ENCODE results near the gene CLMP. TPM values are rescaled to one million over a fixed set of nuclear protein-coding genes. Genes with fewer than 3 reads are reported as not detected.
"Not testable (repeated sequence)": the region's sequence is repeated elsewhere in the genome, so short reads cannot be mapped to it uniquely, and the experiment has no call there.

CLMP gene
- total and polyA plus RNA-seq, 4 donors = 0.12 to 1.3 (median 0.35) TPM

DNA sequence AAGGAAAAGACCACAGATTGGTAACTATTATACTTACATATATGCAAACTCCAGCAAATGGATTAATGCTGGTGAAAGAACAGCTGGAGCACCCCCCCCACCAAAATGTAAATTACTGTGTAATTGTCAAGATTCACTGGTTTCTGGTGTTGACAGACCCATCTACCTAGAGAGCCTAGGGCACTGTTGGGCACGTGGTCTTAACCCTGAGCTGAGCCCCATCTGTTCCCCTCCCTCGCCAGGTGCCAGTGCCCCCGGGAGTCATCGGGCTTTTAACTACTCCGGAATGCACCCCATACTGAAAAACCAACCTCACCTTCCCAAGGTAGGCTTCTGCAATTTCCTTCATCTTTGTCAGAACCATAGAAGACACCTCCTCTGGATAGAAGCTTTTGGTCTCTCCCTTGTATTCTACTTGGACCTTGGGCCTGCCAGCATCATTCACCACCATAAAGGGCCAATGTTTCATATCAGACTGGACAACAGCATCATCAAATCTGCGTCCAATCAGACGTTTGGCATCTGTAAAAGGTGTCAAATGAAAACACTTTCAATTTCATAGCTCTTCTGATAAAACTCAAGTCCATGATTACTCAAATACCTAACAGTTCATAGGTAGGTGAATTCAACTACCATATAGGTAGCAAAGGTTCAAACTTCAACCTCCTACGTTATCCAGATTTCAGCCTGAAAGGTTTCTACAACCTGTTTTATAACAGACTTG is 134.6 kb downstream of the CLMP start:
- peaks cover 3 to 34% (median 24%) of the 10 kb centered on the region in 4 donors for H3K4me1 ChIP-seq (ENCODE audit: control insufficient read depth in 4 of 4, insufficient read depth in 4 of 4, low read length in 3 of 4)

DNA sequence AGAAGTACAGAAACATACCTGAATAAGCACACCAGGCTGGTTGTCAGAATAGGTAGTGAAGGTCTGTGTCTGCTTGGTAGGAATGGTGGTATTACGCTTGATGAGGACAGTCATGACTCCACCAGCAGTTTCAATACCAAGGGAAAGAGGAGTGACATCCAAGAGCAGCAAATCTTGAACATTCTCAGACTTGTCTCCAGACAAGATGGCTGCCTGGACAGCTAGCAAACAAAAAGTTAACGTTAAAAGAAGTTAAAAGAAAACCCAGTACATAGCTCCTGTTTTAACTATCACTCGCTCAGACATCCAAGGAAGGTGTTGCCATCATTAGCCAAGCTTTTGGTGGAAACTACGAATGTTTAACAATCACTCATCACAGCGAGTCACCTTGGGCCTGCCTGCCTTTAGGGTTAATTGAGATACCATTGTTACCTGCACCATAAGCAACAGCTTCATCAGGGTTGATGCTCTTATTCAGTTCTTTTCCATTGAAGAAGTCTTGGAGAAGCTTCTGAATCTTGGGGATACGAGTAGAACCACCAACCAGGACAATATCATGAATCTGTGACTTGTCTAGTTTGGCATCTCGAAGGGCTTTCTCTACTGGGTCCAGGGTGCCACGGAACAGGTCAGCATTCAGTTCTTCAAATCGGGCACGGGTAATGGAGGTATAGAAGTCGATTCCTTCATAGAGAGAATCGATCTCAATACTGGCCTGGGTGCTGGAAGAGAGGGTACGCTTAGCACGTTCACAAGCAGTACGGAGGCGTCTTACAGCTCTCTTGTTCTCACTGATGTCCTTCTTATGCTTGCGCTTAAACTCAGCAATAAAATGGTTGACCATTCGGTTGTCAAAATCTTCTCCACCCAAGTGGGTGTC is 135.8 kb downstream of the CLMP start:
- Histone ChIP-seq H3K9ac (ENCODE audit: low read depth in 1 of 2, low read length in 2 of 2) (peak overlapping the region in 1 of 2 donors; percentile 99), H3K36me3 (ENCODE audit: control insufficient read depth in 4 of 4, insufficient read depth in 3 of 4, low read depth in 1 of 4, low read length in 3 of 4) (peaks cover 13 to 56% (median 53%) of the 10 kb centered on the region in 4 donors), H3K4me3 (ENCODE audit: low read depth in 1 of 3, low read length in 3 of 3) (peak overlapping the region; percentile 34 to 87 (median 61)), H3K4me1 (ENCODE audit: control insufficient read depth in 4 of 4, insufficient read depth in 4 of 4, low read length in 3 of 4) (peaks cover 3 to 31% (median 23%) of the 10 kb centered on the region in 4 donors)
- 60% methylated on average over 18 of the region's 18 CpGs for WGBS
- H3K9me3 ChIP-seq (ENCODE audit: control insufficient read depth in 4 of 4, low read length in 3 of 4); H3K27me3 ChIP-seq (ENCODE audit: control insufficient read depth in 4 of 4, insufficient read depth in 4 of 4, low read length in 3 of 4); DNase-seq (ENCODE audit: low spot score); H3K27ac ChIP-seq (ENCODE audit: low read depth in 1 of 2, low read length in 2 of 2): not testable (repeated sequence)

More for the DNA sequence above, 134.6 kb downstream of the CLMP start:
- peak overlapping the region; percentile 61 to 97 (median 87) for H3K4me3 ChIP-seq (ENCODE audit: low read depth in 1 of 3, low read length in 3 of 3)
- H3K27me3 ChIP-seq (ENCODE audit: control insufficient read depth in 4 of 4, insufficient read depth in 4 of 4, low read length in 3 of 4) = no peaks in the 10 kb centered on the region
- H3K9me3 ChIP-seq (ENCODE audit: control insufficient read depth in 4 of 4, low read length in 3 of 4) = no peaks in the 10 kb centered on the region
- H3K36me3 ChIP-seq (ENCODE audit: control insufficient read depth in 4 of 4, insufficient read depth in 3 of 4, low read depth in 1 of 4, low read length in 3 of 4) = peaks cover 13 to 54% (median 48%) of the 10 kb centered on the region in 4 donors
- WGBS = 5% methylated on average over 8 of the region's 8 CpGs
- no peak for DNase-seq (ENCODE audit: low spot score)
- TF ChIP-seq FOXA1 (IDR thresholded peaks at IDR 0.05) (no peak), HNF4G (IDR thresholded peaks at IDR 0.05) (no peak), NR2F2 (IDR thresholded peaks at IDR 0.05) (no peak), HNF4A (conservative IDR thresholded peaks at IDR 0.05) (no peak), TAF1 (conservative IDR thresholded peaks at IDR 0.05) (no peak), YY1 (IDR thresholded peaks at IDR 0.05) (no peak), GABPA (IDR thresholded peaks at IDR 0.05 in 1 of 2, conservative IDR thresholded peaks at IDR 0.05 in 1 of 2) (no peak), RXRA (IDR thresholded peaks at IDR 0.05) (no peak)
- TF ChIP-seq, protein P1, sequence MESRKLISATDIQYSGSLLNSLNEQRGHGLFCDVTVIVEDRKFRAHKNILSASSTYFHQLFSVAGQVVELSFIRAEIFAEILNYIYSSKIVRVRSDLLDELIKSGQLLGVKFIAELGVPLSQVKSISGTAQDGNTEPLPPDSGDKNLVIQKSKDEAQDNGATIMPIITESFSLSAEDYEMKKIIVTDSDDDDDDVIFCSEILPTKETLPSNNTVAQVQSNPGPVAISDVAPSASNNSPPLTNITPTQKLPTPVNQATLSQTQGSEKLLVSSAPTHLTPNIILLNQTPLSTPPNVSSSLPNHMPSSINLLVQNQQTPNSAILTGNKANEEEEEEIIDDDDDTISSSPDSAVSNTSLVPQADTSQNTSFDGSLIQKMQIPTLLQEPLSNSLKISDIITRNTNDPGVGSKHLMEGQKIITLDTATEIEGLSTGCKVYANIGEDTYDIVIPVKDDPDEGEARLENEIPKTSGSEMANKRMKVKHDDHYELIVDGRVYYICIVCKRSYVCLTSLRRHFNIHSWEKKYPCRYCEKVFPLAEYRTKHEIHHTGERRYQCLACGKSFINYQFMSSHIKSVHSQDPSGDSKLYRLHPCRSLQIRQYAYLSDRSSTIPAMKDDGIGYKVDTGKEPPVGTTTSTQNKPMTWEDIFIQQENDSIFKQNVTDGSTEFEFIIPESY (IDR thresholded peaks at IDR 0.05) = no peak
- TF ChIP-seq, protein P2, sequence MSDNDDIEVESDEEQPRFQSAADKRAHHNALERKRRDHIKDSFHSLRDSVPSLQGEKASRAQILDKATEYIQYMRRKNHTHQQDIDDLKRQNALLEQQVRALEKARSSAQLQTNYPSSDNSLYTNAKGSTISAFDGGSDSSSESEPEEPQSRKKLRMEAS (IDR thresholded peaks at IDR 0.05) = no peak
- TF ChIP-seq, protein P3, sequence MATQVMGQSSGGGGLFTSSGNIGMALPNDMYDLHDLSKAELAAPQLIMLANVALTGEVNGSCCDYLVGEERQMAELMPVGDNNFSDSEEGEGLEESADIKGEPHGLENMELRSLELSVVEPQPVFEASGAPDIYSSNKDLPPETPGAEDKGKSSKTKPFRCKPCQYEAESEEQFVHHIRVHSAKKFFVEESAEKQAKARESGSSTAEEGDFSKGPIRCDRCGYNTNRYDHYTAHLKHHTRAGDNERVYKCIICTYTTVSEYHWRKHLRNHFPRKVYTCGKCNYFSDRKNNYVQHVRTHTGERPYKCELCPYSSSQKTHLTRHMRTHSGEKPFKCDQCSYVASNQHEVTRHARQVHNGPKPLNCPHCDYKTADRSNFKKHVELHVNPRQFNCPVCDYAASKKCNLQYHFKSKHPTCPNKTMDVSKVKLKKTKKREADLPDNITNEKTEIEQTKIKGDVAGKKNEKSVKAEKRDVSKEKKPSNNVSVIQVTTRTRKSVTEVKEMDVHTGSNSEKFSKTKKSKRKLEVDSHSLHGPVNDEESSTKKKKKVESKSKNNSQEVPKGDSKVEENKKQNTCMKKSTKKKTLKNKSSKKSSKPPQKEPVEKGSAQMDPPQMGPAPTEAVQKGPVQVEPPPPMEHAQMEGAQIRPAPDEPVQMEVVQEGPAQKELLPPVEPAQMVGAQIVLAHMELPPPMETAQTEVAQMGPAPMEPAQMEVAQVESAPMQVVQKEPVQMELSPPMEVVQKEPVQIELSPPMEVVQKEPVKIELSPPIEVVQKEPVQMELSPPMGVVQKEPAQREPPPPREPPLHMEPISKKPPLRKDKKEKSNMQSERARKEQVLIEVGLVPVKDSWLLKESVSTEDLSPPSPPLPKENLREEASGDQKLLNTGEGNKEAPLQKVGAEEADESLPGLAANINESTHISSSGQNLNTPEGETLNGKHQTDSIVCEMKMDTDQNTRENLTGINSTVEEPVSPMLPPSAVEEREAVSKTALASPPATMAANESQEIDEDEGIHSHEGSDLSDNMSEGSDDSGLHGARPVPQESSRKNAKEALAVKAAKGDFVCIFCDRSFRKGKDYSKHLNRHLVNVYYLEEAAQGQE (IDR thresholded peaks at IDR 0.05) = no peak
- TF ChIP-seq, protein P4, sequence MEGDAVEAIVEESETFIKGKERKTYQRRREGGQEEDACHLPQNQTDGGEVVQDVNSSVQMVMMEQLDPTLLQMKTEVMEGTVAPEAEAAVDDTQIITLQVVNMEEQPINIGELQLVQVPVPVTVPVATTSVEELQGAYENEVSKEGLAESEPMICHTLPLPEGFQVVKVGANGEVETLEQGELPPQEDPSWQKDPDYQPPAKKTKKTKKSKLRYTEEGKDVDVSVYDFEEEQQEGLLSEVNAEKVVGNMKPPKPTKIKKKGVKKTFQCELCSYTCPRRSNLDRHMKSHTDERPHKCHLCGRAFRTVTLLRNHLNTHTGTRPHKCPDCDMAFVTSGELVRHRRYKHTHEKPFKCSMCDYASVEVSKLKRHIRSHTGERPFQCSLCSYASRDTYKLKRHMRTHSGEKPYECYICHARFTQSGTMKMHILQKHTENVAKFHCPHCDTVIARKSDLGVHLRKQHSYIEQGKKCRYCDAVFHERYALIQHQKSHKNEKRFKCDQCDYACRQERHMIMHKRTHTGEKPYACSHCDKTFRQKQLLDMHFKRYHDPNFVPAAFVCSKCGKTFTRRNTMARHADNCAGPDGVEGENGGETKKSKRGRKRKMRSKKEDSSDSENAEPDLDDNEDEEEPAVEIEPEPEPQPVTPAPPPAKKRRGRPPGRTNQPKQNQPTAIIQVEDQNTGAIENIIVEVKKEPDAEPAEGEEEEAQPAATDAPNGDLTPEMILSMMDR (IDR thresholded peaks at IDR 0.05; ENCODE audit: low read depth, low read length, missing input control) = no peak
- TF ChIP-seq, protein P5, sequence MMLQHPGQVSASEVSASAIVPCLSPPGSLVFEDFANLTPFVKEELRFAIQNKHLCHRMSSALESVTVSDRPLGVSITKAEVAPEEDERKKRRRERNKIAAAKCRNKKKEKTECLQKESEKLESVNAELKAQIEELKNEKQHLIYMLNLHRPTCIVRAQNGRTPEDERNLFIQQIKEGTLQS (IDR thresholded peaks at IDR 0.05) = no peak
- peak overlapping the region; percentile 97 to 100 for H3K27ac ChIP-seq (ENCODE audit: low read depth in 1 of 2, low read length in 2 of 2)
- H3K9ac ChIP-seq (ENCODE audit: low read depth in 1 of 2, low read length in 2 of 2) = peak overlapping the region; percentile 37 to 99
